Measurements from ENCODE around the gene PRPF8.
A peak's percentile ranks its signal among the peaks of the same experiment; 100 is the strongest.
"Not testable (repeated sequence)": the region's sequence is repeated elsewhere in the genome, so short reads cannot be mapped to it uniquely, and the experiment has no call there.

Gene PRPF8

GRCh38 chr17:1711804-1712203 lies 27.1 kb upstream of the PRPF8 start:
- DNase-seq (ENCODE audit: low read depth) = no peak
- no peak overlapping the region for H3K4me3 ChIP-seq (ENCODE audit: low read depth, low read length)

DNA sequence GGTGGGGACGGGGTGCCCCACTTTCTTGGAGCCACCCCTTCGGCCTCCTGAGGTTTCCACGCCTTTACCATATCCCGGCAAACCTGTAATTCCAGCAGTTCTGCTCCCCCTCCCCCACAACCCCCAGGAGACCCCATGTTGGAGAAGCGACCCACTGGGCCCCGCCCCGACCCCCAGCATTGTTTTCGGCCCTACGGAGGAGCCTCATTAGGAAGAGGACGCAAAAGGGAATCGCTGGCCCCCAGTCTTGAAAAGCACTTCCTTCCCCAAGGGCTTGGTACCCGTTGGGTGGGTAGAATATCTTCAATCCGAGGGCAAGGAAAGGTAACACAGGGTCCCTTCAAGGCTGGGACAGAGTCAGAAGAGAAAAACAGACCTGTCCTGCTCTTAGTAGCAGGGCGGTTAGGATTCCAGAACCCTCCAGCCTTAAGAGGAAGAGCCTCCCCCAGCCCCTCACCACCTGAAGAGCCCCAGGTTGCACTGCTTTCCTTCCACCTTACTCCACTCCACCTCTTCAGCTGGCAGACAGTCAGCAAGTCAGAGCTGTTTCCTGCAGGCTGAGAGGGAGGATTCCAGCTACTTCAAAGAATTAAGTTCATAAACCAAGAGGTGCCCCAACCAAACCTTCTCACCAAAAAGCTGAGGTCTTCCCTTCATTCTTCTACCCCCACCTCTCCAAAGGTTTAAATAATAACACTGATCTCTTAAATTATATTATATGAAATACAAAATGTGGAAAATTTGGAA lies 26.3 kb upstream of the PRPF8 start:
- no peak for TF ChIP-seq CTCF (conservative IDR thresholded peaks at IDR 0.05; ENCODE audit: low read depth, low read length)
- H3K4me3 ChIP-seq (ENCODE audit: low read depth, low read length) = peak overlapping the region; percentile 65
- no peak for DNase-seq (ENCODE audit: low read depth)

More at GRCh38 chr17:1711804-1712203, 27.1 kb upstream of the PRPF8 start:
- no peak for TF ChIP-seq CTCF (conservative IDR thresholded peaks at IDR 0.05; ENCODE audit: low read depth, low read length)

- H3K4me3 ChIP-seq (ENCODE audit: low read depth, low read length) = peak within 1 kb of the TSS; percentile 65
- TF ChIP-seq CTCF (conservative IDR thresholded peaks at IDR 0.05; ENCODE audit: low read depth, low read length) = no peak
- DNase-seq (ENCODE audit: low read depth) = peak; percentile 66
Measured at GRCh38 chr17:1709971-1710806, 25.5 kb upstream of the PRPF8 start, which contains the start of gene TLCD2. Gene TLCD2, minus strand, starts transcription at chr17:1710377. Its CDS starts 135 bp downstream, at chr17:1710242.

- no peak for TF ChIP-seq CTCF (conservative IDR thresholded peaks at IDR 0.05; ENCODE audit: low read depth, low read length)
- H3K4me3 ChIP-seq (ENCODE audit: low read depth, low read length) = peak overlapping the region; percentile 65
- DNase-seq (ENCODE audit: low read depth) = no peak
Measured at GRCh38 chr17:1709403-1709951, 24.8 kb upstream of the PRPF8 start.

- not testable (repeated sequence) for DNase-seq (ENCODE audit: low read depth); H3K4me3 ChIP-seq (ENCODE audit: low read depth, low read length)
Measured at GRCh38 chr17:1708791-1709346, 24.2 kb upstream of the PRPF8 start.

GRCh38 chr17:1707107-1707506 lies 22.4 kb upstream of the PRPF8 start:
- H3K4me3 ChIP-seq (ENCODE audit: low read depth, low read length) = no peak overlapping the region
- TF ChIP-seq CTCF (conservative IDR thresholded peaks at IDR 0.05; ENCODE audit: low read depth, low read length) = no peak
- DNase-seq (ENCODE audit: low read depth) = no peak

DNA sequence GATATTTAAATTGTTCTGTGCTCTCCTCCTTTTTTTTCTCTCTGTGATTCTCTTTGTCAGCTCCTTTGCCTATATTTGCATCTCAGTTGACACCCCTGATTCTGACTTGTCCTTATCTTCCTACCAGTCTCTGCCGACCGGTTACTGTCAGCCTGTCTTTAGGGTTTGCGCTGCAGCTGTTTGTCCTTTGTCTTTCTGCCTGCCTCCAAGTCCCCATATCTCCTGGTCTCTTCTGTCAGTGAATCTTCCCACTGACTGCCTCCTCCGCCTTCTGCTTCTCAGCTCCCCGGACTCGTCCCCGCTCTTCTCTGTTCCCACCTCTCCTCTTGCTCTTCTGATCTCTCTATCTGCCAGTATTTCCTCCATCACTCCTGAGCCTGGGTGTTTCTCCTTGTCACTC lies 20.3 kb upstream of the PRPF8 start:
- H3K4me3 ChIP-seq (ENCODE audit: low read depth, low read length) = no peak overlapping the region
- TF ChIP-seq CTCF (conservative IDR thresholded peaks at IDR 0.05; ENCODE audit: low read depth, low read length) = no peak
- DNase-seq (ENCODE audit: low read depth) = no peak

All from choroid plexus epithelial cell (primary cell).